Transverse colon (tissue), 4 donors: Measurements from ENCODE around the gene TRAF2.

Experiments
- CTCF ChIP-seq, 5 experiments: fragments of 200-600 bp in 3 of 5; fragments of 450-650 bp in 2 of 5; sonication (generic) in 3 of 5; IDR thresholded peaks; 1 replicate in 2 of 5; 2 replicates in 3 of 5; pipeline ENCODE4 v1.5.1; 2016 to 2017; ENCODE audit warnings: antibody characterized with exemption in 5 of 5, inconsistent platforms in 3 of 5, mild to moderate bottlenecking in 2 of 5, moderate library complexity in 1 of 5
- POLR2A ChIP-seq: fragments of 450-650 bp; IDR thresholded peaks from one replicate; pipeline ENCODE4 v1.6.1; 2016; ENCODE audit warnings: antibody characterized with exemption, mild to moderate bottlenecking, moderate library complexity
- POLR2AphosphoS5 ChIP-seq, 3 donors: sonication (generic); formaldehyde crosslinking; IDR thresholded peaks; one replicate each; pipeline ENCODE4 v1.6.1; 2016; ENCODE audit warnings: antibody characterized with exemption in 3 of 3

GRCh38 chr9:136848393-136849037 is 37.8 kb upstream of the TRAF2 start:
- TF ChIP-seq POLR2AphosphoS5 (IDR thresholded peaks at IDR 0.05), result peak in 1 of 3 donors; percentile 4
- TF ChIP-seq CTCF (IDR thresholded peaks at IDR 0.05), result no peak
- no peak for TF ChIP-seq POLR2A
